ENCODE results near the gene MFAP3. TPM values are rescaled to one million over a fixed set of nuclear protein-coding genes. Genes with fewer than 3 reads are reported as not detected.

MFAP3 gene
- polyA plus RNA-seq, 1 experiment, result 44.8 TPM

DNA sequence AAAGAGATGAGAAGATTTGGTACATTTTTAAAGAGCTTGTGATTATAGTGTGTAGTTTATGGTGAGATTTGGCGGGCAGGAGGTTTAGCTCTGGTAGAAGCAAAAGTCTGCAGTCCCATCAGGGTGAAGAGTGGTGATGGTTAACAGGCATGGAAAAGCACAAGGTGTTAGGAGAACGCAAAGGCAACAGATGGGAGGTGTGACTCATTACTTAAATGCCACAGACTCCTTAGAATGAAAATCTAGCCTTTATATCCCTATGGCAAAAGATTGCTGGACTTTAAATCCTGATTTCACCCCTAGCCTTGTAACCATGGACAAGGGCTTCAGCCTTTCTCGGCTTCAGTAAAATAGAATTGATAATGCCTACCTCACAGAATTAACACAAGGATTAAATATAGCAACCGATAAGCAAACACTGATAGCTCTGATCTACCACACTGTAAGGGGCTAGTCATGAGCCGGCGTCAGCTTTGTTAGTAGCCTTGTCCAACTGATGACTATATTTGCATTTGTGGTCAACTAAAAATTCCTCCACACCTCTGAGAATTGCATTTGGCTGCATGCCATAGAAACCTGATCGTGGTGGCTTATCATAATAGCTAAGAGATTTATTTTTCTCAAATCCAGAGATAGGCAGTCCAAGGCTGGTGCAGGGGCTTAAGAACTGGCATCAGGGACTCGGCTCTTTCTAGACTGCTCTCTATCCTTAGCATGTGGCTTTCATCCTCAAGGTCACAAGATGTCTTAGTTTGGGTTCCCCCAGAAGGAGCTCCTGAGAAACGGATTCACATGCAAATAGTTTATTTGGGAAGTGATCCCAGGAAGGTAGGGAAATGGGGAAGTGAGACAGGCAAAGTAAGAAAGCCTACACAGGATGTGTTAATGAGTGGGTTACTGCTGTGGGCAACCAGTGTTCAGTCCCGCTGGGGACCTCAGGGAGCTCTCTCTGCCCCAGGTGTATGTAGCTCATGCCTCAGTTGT, 19.6 kb downstream of the MFAP3 start:
- Histone ChIP-seq H3K9me3 (ENCODE audit: control insufficient read depth, insufficient read depth, low read length) (no peaks in the 10 kb centered on the region), H3K27me3 (ENCODE audit: control insufficient read depth, insufficient read depth, low read length) (no peaks in the 10 kb centered on the region), H3K27ac (ENCODE audit: low read depth, low read length) (no peak overlapping the region), H3K4me3 (ENCODE audit: low read depth, low read length) (no peak overlapping the region)
- ChIA-PET CTCF (interaction anchor here (0.8 to 4.5 kb wide), 3 partner anchors 11 to 582 kb away, joined by 3 to 23 read pairs (median 6); no protein-coding TSS in a partner anchor), POLR2A (no interaction called here)
- TF ChIP-seq, protein P1, sequence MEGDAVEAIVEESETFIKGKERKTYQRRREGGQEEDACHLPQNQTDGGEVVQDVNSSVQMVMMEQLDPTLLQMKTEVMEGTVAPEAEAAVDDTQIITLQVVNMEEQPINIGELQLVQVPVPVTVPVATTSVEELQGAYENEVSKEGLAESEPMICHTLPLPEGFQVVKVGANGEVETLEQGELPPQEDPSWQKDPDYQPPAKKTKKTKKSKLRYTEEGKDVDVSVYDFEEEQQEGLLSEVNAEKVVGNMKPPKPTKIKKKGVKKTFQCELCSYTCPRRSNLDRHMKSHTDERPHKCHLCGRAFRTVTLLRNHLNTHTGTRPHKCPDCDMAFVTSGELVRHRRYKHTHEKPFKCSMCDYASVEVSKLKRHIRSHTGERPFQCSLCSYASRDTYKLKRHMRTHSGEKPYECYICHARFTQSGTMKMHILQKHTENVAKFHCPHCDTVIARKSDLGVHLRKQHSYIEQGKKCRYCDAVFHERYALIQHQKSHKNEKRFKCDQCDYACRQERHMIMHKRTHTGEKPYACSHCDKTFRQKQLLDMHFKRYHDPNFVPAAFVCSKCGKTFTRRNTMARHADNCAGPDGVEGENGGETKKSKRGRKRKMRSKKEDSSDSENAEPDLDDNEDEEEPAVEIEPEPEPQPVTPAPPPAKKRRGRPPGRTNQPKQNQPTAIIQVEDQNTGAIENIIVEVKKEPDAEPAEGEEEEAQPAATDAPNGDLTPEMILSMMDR (IDR thresholded peaks at IDR 0.05; ENCODE audit: low read depth, low read length), result no peak
- no peak for DNase-seq (ENCODE audit: low read depth, low spot score)

DNA sequence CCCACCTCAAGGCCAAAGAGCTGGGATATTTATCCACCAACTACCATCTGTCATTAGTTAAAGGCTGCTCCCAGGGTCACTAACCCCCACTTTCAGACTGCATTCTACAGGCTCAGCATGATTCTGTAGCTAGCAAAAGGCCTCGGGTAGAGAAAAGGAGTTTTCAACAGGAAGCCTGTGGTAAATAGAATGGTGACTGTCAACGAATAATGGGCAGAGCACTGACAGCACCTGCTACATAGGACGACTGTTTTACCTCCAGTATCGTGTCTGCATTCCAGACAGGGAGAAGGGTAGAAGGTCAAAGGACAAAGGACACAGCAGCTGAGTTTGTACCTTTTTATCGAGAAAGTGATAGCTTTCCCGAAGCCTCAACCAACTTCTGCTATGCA, 20.3 kb downstream of the MFAP3 start:
- POLR2A ChIA-PET, result no interaction called here
- DNase-seq (ENCODE audit: low read depth, low spot score), result no peak
- CTCF ChIA-PET, result interaction anchor here (0.8 to 4.5 kb wide), 3 partner anchors 10 to 581 kb away, joined by 3 to 23 read pairs (median 6); no protein-coding TSS in a partner anchor
- Histone ChIP-seq H3K9me3 (ENCODE audit: control insufficient read depth, insufficient read depth, low read length) (no peaks in the 10 kb centered on the region), H3K4me3 (ENCODE audit: low read depth, low read length) (no peak overlapping the region), H3K27ac (ENCODE audit: low read depth, low read length) (no peak overlapping the region), H3K27me3 (ENCODE audit: control insufficient read depth, insufficient read depth, low read length) (no peaks in the 10 kb centered on the region)
- TF ChIP-seq, protein P1 (IDR thresholded peaks at IDR 0.05; ENCODE audit: low read depth, low read length), result no peak

DNA sequence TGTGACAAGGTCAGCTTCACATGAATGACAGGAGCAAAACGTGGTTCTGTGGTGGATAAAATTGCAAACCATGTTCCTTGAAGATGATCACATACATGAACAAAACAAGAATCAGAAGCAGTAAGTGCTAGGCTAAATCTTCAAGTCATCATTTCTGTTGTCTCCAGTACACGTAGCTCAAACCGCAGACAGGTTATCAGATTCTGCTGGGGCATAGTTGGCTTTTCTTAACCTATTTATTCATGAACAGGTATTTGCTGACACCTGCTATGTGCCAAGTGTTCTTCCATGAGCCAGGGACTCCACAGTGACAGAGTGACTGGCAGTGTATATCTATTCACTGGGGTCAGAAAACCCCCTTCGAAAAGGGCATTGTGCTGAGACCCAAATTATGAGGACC, 20.8 kb downstream of the MFAP3 start:
- no peak for DNase-seq (ENCODE audit: low read depth, low spot score)
- H3K9me3 ChIP-seq (ENCODE audit: control insufficient read depth, insufficient read depth, low read length), result no peaks in the 10 kb centered on the region
- ChIA-PET POLR2A (no interaction called here), CTCF (interaction anchor here (0.6 to 4.5 kb wide), 5 partner anchors 10 to 1065 kb away, joined by 3 to 23 read pairs (median 4); no protein-coding TSS in a partner anchor)
- no peak overlapping the region for H3K4me3 ChIP-seq (ENCODE audit: low read depth, low read length)
- TF ChIP-seq, protein P1 (IDR thresholded peaks at IDR 0.05; ENCODE audit: low read depth, low read length), result no peak
- H3K27ac ChIP-seq (ENCODE audit: low read depth, low read length), result no peak overlapping the region
- H3K27me3 ChIP-seq (ENCODE audit: control insufficient read depth, insufficient read depth, low read length), result no peaks in the 10 kb centered on the region

DNA sequence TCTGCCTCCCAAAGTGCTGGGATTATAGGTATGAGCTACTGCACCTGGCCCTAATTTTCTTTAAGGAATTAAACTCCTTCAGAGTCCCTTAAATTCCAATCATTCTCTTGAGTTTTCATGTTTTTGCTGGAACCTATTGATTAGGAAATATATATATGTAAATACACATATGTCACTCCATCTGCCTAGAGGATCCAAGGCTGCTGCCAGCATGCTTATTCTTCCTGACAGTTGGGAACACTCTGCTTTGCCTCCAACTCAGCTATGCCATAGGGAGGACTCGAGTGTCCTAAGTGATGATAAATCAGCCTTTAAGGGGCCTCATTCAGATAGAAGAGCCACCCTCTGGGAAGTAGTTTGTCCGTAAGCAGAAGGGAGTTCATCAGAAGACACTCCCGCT, 21.8 kb downstream of the MFAP3 start:
- DNase-seq (ENCODE audit: low read depth, low spot score), result no peak
- CTCF ChIA-PET, result interaction anchor here (4.5 kb wide), 1 partner anchor 12 kb away, joined by 23 read pairs; no protein-coding TSS in a partner anchor
- Histone ChIP-seq H3K27me3 (ENCODE audit: control insufficient read depth, insufficient read depth, low read length) (no peaks in the 10 kb centered on the region), H3K27ac (ENCODE audit: low read depth, low read length) (no peak overlapping the region), H3K4me3 (ENCODE audit: low read depth, low read length) (no peak overlapping the region), H3K9me3 (ENCODE audit: control insufficient read depth, insufficient read depth, low read length) (no peaks in the 10 kb centered on the region)
- POLR2A ChIA-PET, result no interaction called here
- TF ChIP-seq, protein P1 (IDR thresholded peaks at IDR 0.05; ENCODE audit: low read depth, low read length), result no peak

DNA sequence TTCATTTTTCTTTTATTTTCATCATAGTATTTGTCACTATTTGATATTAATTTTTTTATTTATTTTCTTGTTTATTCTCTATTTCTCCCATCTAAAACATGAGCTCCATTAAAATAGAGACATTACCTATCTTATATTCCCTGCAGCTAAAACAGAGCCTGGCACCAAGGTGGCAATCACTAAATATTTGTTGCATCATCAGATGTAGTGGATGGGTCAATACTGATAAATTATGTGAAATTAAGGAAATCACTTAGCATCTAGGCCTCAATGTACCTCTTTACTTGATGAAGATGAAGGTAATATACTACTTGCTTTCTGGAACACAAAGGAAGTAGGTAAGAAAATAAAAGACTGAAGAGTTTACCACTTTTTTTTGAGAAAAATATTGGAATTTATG, 24.6 kb downstream of the MFAP3 start:
- Histone ChIP-seq H3K27ac (ENCODE audit: low read depth, low read length) (no peak overlapping the region), H3K27me3 (ENCODE audit: control insufficient read depth, insufficient read depth, low read length) (no peaks in the 10 kb centered on the region), H3K9me3 (ENCODE audit: control insufficient read depth, insufficient read depth, low read length) (no peaks in the 10 kb centered on the region), H3K4me3 (ENCODE audit: low read depth, low read length) (no peak overlapping the region)
- TF ChIP-seq, protein P1 (IDR thresholded peaks at IDR 0.05; ENCODE audit: low read depth, low read length), result no peak
- CTCF ChIA-PET, result interaction anchor here (3.3 kb wide), 1 partner anchor 9 kb away, joined by 21 read pairs; no protein-coding TSS in a partner anchor
- POLR2A ChIA-PET, result no interaction called here
- no peak for DNase-seq (ENCODE audit: low read depth, low spot score)

All from AG04450 (cell line).